Body of pancreas (tissue), 4 donors: ENCODE results near the gene GP1BB.

Source experiments
- CTCF ChIP-seq, 7 experiments: fragments of 450-650 bp in 4 of 7; fragments of 200-600 bp in 3 of 7; sonication (generic) in 3 of 7; IDR thresholded peaks; one replicate each; pipeline ENCODE4 v1.5.1; 2016 to 2019; ENCODE audit warnings: antibody characterized with exemption in 7 of 7
- POLR2A ChIP-seq, 3 donors: fragments of 450-650 bp; IDR thresholded peaks; one replicate each; pipeline ENCODE4 v1.6.1; 2016; ENCODE audit warnings: antibody characterized with exemption in 3 of 3, mild to moderate bottlenecking in 2 of 3

DNA sequence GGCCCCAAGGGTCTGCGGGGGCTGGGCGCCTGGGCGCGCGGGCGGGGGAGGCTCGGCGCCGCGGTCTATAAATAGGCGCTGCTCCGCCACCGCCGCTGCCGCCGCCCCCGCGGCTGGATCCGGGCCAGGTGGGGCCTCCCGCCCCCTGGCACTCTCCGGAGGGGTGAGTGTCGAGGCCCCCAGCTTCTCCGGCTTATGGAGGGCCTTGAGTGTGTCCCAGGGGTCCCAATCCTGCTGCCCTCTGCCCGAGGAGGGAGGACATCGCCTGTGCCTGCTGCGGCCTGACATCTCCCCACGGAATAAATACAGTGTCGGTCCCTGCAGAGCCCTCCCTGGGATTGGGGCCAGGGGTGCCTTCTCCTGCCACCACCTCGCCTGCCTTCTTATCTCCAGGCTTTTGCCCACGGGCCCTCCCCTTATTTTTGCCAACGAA, 4.3 kb upstream of the GP1BB start:
- TF ChIP-seq CTCF (IDR thresholded peaks at IDR 0.05) (no peak), POLR2A (IDR thresholded peaks at IDR 0.05) (no peak)
